HTERT RPE-1 (cell line): Measurements from ENCODE around the gene ADAMTS5.

ENCODE experiments used
- in situ Hi-C: fragments of 300-500 bp; cut with MboI; formaldehyde crosslinking; loops from 4 replicates; pipeline ENCODE4 v1.14.3; 2020; ENCODE audit warnings: low sequenced_read_pairs

The ADAMTS5 gene

DNA sequence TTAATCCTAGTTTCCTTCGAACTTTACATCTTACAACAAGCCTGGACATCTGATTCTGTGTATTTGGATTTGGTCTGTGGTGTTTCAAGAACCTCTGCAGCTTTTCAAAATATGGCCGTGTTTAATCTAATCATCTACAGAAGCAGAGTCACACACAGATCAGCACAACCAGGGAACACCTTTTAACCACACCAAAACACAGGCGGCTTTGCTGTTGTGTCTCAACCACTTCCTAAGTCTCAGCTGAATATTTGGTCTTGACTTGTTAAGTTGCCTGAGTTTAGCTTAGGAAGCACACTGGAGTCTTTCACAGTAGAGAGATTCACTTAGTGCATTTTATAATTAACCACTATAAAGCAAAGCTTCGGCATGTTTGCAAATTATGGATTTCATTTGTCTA lies 17.1 kb downstream of the ADAMTS5 start:
- in situ Hi-C loops, result no loop called here

DNA sequence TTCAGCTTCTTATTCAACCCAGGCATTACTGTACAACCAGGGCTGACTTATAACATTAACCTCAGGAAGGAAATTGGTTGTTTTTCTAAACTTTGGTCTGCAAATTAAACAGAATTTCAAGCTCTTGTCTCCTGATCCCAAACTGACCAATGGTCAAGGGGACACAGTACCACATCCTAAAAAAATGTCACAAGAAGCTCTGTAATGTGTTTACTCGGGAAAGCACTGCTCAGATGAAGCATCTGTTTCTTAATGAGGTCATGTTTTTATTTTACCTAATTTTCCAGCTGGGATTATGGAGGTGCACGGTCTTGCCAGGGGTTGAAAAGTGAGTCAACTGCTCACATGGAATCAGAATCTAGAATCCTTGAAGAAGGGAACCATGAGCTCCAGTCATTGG lies 18.7 kb downstream of the ADAMTS5 start:
- in situ Hi-C loops, result no loop called here

GRCh38 chr21:26946744-26947446 lies 20.0 kb downstream of the ADAMTS5 start:
- in situ Hi-C loops, result no loop called here

DNA sequence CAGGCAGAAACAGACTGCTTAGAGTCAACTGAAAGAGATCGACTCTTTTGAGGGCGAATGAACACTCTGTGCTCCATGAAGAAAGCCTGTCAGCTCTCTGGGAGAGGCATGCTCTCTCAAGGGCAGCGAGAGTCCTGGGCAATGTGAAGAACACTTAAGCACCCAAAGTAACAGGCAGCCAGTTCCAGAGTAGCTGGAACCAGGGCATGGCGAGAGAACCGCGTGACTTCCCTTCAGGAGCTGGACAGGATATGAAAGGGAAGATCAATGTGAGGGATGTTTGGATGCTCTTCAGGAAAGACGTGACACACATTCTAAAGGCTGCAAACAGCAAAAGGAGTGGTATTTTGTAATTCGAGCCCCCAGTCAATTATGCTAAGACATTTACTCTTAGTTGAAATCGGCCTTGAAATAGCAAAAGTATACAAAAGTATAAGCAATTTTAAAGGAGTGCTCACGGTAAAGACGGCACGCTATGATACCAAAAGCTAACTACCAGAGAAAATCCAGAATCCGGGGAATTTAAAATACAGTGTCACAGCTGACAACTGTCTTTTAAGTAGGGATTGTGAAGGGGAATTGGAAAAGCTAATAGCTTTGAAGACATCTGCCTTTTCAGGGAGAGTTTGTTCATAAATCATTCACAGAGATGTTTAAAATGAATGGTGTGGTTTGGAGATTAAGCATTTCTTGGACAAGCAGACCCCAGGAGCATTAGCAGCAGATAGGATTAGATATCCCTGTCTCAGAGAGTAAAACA lies 20.8 kb downstream of the ADAMTS5 start:
- in situ Hi-C loops, result no loop called here

- in situ Hi-C loops, result no loop called here
Observed at GRCh38 chr21:26943921-26944320, 23.0 kb downstream of the ADAMTS5 start.

GRCh38 chr21:26941421-26941820 lies 25.5 kb downstream of the ADAMTS5 start:
- in situ Hi-C loops, result no loop called here

DNA sequence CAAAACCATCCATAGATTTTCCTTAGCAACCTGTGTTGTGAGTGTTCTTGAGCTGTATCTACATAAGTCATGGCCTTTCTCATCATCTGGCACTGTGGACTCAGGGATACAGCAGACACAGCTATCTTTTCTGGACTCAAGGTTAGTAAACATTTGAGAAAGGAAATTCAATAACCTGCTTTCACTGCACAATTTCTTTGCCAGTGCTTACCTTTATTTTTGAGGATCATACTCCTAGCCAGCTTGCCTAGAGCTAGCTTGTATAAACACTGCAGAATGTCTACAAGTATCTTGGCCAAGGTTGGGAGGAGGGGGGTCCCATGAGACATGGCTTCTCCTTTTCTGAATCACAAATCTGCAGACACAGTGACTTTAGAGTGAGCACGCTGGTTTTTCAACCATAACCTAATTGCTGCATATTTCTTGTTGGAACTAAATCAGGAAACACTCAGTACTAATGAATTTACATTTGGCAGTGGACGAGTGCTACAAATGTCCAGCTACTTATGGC lies 27.2 kb downstream of the ADAMTS5 start:
- in situ Hi-C loops, result no loop called here

DNA sequence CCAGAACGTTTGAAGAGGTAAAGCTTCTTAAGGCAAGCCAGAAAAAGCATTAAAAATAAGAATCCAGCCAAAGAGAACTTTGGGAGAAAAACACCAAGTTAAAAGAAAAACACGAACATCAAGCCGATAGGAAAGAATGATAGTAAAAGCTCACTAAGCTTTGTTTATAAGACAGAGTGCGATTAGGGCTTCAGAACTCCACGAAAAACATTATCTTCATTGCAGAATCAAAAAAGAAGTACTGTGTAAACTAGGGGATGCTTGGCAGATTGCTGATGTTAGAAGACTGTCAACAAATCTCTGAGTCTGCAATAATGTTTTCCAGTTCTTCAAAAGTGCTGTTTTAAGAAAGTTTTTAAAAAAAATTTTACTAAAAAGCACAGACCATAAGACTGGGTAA lies 30.2 kb downstream of the ADAMTS5 start:
- in situ Hi-C loops, result no loop called here

DNA sequence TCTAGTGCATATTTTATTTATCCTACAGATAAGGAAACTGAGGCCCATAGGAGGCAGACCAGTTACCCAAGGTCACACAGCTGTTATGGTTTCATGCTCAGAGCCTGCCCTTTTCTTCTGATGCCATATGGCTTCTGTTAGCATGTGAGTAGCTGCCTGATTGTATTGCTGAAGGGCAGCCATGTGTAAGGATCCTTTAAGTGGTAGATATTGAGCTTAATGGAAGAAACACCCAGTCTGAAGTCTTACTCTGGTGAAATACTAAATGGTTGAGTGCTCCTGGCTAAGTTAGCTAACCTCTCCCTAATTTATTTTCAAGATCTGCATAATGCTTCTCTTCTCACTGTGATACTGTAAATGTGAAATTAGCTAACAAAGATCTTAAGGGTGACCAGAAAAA lies 30.9 kb downstream of the ADAMTS5 start:
- in situ Hi-C loops, result no loop called here

- in situ Hi-C loops, result no loop called here
Observed at GRCh38 chr21:26934383-26934782, 32.5 kb downstream of the ADAMTS5 start.

GRCh38 chr21:26933448-26933847 lies 33.4 kb downstream of the ADAMTS5 start:
- in situ Hi-C loops, result no loop called here

DNA sequence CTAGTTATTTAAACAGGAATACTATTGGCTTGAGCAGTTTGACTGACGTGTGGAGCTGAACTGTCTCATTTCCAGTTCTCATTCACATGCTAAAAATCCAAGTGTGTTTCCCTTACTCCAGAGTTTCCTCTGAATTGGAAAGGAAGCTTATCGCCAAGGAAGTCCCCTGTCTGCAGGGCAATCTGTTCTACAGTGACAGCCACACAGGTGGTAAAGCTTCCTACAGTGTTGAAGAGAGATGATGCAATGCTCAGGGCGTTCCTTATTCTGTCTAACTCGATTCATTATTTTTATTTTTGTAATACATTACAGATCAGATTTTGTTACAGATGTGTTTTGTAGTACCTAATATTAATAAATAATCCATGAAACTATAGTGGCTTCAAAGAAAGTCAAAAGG lies 41.3 kb downstream of the ADAMTS5 start:
- in situ Hi-C loops, result no loop called here

DNA sequence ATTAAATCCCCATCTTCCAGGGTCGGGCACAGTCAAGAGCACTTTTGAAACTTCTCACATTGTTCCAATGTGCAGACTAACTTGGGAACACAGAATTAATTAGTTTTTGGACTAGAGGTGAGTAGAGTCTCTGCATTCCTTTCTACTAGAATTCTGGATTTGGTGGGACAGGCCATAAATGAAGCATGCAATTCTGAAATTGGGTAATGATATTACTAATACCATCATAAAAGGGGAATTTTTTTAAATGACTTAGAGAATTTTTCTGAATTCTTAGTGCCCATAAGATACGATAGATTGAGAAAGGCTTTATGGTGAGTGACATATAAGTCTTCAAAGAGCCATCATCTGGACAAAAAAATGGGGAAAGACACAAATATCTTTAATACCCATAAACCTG lies 41.8 kb downstream of the ADAMTS5 start:
- in situ Hi-C loops, result no loop called here

DNA sequence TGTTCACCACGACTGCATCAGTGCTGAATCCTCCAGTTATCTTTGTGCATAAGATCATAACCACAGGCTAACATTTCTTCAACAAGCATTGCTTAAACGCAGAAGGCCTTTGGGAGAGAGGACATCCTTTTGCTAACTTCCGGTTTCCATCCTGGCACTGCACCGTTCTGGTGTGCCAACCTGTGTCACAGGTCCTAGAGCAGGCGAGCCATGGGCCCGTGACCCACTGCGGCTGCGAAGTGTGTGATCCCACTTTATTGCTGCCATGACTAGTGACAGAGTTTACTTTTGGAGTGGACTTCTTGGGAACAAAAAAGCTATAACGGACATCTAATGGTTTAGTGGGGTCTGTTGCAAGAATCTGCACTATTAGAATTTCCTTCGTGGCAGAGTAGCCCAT lies 42.9 kb downstream of the ADAMTS5 start:
- in situ Hi-C loops, result no loop called here

DNA sequence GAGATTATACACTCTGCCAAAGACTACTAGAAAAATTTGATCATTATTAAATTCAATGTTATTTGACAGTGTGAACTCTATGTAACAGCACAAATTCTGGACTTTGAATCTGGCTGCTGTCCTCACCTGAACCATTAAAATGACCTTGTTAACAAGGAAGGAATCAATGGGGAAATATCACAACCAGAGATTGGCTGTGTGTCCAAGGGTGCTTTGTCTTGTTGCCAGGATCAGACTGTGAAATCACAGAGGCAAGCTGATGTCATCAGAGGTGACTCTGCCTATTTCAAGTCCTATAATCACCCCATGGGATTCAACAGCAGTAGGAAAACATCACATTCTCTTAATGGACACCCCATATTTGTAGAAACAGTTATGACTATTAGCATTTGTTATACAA lies 46.8 kb downstream of the ADAMTS5 start:
- in situ Hi-C loops, result no loop called here

DNA sequence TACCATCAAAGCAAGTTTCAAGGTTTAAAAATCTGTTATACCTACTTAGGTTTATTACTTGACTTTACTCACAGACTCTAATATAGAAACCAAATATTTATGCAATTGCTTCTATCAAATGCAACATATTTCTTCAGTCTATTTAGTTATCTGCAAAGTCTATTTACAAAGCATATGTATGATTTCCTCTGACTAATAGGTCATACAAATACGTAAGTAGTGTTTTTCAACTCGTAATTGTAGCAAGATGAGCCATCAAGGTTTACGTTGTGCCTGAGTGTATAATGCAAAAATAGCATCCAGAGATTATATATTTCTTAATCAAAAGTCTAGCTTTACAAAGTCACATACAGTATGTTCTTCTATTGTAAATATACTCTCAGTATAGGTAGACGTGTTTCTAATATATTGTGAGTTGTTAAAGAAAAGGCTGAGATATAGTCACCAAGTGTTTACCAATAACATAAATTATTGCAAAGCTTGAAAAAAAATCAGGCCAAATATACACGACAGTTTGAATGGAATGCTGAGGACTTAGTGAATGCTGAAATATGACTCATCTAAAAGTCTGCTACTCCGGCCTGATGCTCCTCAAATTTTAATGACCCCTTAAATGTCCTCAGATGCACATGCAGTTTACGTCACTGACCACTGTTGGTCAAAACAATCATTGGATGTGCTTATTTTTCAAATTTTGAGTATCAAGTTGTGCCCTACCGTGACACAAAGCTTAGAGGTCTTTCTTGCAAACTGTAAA lies 48.4 kb downstream of the ADAMTS5 start:
- in situ Hi-C loops, result no loop called here

DNA sequence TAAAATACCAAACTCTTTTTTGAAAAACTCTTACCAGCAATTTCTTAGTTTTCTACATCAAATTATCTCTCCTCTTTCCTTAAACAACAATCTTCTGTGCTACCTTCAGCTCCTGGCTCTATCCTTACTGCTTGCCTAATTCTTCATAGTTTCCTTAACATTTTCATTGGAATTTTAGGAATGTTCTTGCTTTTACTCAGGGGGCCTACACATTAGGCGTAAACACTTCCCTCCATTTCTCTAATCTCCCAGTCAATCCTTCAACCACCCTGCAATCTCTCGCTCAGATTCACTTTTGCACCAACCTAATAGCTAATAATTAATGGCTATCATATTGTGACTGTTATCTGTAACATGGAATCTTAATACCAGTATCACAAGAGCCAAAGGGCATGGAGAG lies 50.1 kb downstream of the ADAMTS5 start:
- in situ Hi-C loops, result no loop called here

DNA sequence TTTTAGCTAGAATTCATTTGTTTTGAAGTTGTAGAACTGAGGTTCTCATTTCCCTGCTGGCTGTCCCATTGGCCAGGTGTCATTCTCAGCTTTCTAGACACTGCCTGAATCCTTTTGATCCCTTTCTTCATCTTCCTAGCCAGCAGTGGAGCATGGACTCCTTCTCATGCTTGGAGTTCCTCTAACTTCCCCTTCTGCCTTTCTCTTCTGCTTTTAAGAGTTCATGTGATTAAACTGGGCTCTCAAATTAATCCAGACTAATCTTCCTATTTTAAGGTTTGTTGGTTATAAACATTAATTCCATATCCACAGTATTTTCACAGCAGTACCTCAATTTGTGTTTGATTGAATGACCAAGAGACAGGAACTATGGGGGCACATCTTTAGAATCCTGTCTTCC lies 52.3 kb downstream of the ADAMTS5 start:
- in situ Hi-C loops, result no loop called here

DNA sequence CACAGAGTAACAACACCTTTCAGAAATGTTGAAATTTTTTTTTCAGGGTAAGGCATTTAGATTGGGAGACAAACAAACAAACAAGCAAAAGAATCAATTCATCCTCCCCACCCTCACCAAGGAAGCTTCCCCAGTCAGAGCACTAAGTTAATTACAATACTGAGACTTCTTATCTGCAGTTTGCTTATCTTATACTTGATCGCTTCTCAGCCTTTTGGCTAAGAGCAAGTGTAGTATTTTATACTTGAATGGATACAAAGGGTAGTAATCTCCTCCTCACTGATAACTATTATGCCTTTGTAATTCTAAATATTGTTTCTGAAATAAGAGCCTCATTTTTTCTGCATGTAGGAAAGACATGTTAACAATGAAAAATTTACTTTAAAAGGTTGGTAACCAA lies 54.4 kb downstream of the ADAMTS5 start:
- in situ Hi-C loops, result no loop called here

DNA sequence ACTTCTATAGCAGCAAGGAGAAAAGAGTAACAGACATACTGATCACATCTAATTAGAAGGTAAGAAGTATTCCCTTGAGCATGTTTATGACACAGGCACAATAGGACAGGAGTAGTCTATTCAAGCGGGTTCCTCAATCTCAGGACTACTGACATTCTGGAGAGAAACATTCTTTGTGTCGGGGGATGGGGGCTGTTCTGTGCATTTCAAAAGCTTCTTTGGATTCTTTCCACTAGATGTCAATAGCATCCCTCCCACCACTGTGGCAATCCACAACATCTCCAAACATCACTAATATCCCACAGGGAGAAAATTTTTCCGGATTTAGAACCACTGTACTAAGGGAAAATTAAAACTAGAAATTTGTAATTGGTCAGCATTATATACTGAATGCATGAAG lies 56.9 kb downstream of the ADAMTS5 start:
- in situ Hi-C loops, result no loop called here

GRCh38 chr21:26900980-26901379 lies 65.9 kb downstream of the ADAMTS5 start:
- in situ Hi-C loops, result no loop called here

DNA sequence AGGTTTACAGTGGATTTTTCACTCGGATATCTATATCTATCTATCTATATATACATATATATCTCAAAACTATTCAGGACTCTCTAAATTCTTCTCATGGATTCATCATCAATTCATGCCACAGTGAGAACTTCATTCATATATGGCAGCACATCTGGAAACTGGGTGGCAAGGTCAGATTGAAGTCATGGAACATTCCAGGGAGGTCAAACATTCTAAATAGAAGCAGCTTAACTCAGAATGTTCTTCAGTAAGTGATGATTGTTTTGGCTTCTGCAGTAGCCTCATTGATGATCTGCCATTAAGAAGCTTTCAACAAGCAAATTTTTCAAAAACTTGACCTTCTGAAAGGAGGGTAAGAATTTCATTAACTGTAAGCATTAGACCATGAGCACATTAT lies 74.7 kb downstream of the ADAMTS5 start:
- in situ Hi-C loops, result no loop called here
